ENCODE measurements around the gene ZNF521. TPM values are rescaled to one million over a fixed set of nuclear protein-coding genes. Genes with fewer than 3 reads are reported as not detected.

The ZNF521 gene
- total RNA-seq, 4 donors from 2014 or later, result 4.7 to 15.4 (median 7.7) TPM

- peak; percentile 34 to 90 for DNase-seq (ENCODE audit: low spot score in 2 of 2)
- WGBS, 2 donors, result 0 to 1% methylated on average over 57 to 75 of the region's 76 CpGs
- intact Hi-C loops (cut with DNase I; ENCODE audit: low total_unique reads), result no loop called here
- TF ChIP-seq POLR2A (IDR thresholded peaks at IDR 0.05), result no peak
- no peak for TF ChIP-seq CTCF (IDR thresholded peaks at IDR 0.05)
- H3K4me3 ChIP-seq (ENCODE audit: low read depth, poor library complexity, severe bottlenecking), result peak overlapping the region; percentile 72
Measured at GRCh38 chr18:25350489-25351251, 1.3 kb downstream of the ZNF521 start.

GRCh38 chr18:25349926-25350487, 2.0 kb downstream of the ZNF521 start:
- intact Hi-C loops (cut with DNase I; ENCODE audit: low total_unique reads), result no loop called here
- WGBS, 2 donors, result 0 to 1% methylated on average over 43 to 51 of the region's 64 CpGs
- TF ChIP-seq CTCF (IDR thresholded peaks at IDR 0.05) (no peak), POLR2A (IDR thresholded peaks at IDR 0.05) (no peak)
- H3K4me3 ChIP-seq (ENCODE audit: low read depth, poor library complexity, severe bottlenecking), result peak overlapping the region; percentile 72
- peak; percentile 19 to 88 for DNase-seq (ENCODE audit: low spot score in 2 of 2)

- WGBS, 2 donors, result 2 to 3% methylated on average over 36 to 47 of the region's 78 CpGs
- intact Hi-C loops (cut with DNase I; ENCODE audit: low total_unique reads), result no loop called here
- TF ChIP-seq POLR2A (IDR thresholded peaks at IDR 0.05) (no peak), CTCF (IDR thresholded peaks at IDR 0.05) (no peak)
- H3K4me3 ChIP-seq (ENCODE audit: low read depth, poor library complexity, severe bottlenecking), result peak overlapping the region; percentile 72
- peak; percentile 25 to 89 for DNase-seq (ENCODE audit: low spot score in 2 of 2)
Measured at GRCh38 chr18:25349131-25349925, 2.6 kb downstream of the ZNF521 start.

- TF ChIP-seq POLR2A (IDR thresholded peaks at IDR 0.05) (no peak), CTCF (IDR thresholded peaks at IDR 0.05) (no peak)
- peak overlapping the region; percentile 42 for H3K4me3 ChIP-seq (ENCODE audit: low read depth, poor library complexity, severe bottlenecking)
- intact Hi-C loops (cut with DNase I; ENCODE audit: low total_unique reads), result no loop called here
- 44 to 46% methylated on average over 17 of the region's 17 CpGs for WGBS, 2 donors
- DNase-seq (ENCODE audit: low spot score in 2 of 2), result peak in 1 of 2 donors; percentile 52
Measured at GRCh38 chr18:25348386-25349130, 3.4 kb downstream of the ZNF521 start.

GRCh38 chr18:25346561-25346960, 5.4 kb downstream of the ZNF521 start:
- no peak for TF ChIP-seq POLR2A (IDR thresholded peaks at IDR 0.05)
- no peak for TF ChIP-seq CTCF (IDR thresholded peaks at IDR 0.05)
- H3K4me3 ChIP-seq (ENCODE audit: low read depth, poor library complexity, severe bottlenecking), result no peak overlapping the region
- intact Hi-C loops (cut with DNase I; ENCODE audit: low total_unique reads), result no loop called here
- WGBS, 2 donors, result 72 to 91% methylated on average over 1 of the region's 1 CpG
- DNase-seq (ENCODE audit: low spot score in 2 of 2), result no peak
